GM10248 (cell line): Measurements from ENCODE around the gene WSCD1.

Source experiments
- CTCF ChIA-PET: fragments of 300-600 bp; sonication (Branson Sonifier 250); formaldehyde crosslinking; extraction: SDS; loops from one replicate; lab custom pipeline; 2021; ENCODE audit warnings: antibody characterized with exemption; lab: Yijun Ruan, JAX
- POLR2A ChIA-PET: fragments of 350-650 bp; sonication (Branson Sonifier 250); formaldehyde crosslinking; extraction: SDS; loops from one replicate; lab custom pipeline; 2020; ENCODE audit warnings: antibody characterized with exemption; lab: Yijun Ruan, JAX
- DNase-seq: peaks from one replicate; pipeline ENCODE4 v3.0.0; 2012; ENCODE audit errors: extremely low spot score
- TF ChIP-seq, protein P1 (sequence below): IDR thresholded peaks from 2 replicates; pipeline ENCODE4 v1.5.1; 2012; ENCODE audit warnings: mild to moderate bottlenecking, low read depth; ENCODE audit errors: extremely low read depth, missing control alignments, control extremely low read depth

The WSCD1 gene

DNA sequence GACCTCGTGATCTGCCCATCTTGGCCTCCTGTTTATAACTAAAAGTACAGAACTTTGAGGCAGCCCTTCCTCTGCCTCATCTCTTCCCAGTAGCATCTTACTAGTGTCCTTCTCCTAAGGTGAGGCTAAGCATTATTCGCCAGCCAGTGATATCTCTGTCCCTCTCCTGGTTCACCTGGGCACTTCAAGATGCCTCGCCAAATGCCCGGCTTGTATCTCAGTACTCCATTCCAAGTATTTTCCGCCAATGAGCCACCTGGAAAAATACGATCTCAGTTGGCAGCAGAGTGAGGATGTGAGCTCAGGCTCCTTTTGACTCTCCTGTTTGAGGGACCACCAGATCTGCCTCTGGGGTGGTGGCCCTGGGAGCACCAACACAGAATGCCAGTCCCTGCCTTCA lies 25.9 kb upstream of the WSCD1 start:
- POLR2A ChIA-PET = no interaction called here
- TF ChIP-seq, protein P1, sequence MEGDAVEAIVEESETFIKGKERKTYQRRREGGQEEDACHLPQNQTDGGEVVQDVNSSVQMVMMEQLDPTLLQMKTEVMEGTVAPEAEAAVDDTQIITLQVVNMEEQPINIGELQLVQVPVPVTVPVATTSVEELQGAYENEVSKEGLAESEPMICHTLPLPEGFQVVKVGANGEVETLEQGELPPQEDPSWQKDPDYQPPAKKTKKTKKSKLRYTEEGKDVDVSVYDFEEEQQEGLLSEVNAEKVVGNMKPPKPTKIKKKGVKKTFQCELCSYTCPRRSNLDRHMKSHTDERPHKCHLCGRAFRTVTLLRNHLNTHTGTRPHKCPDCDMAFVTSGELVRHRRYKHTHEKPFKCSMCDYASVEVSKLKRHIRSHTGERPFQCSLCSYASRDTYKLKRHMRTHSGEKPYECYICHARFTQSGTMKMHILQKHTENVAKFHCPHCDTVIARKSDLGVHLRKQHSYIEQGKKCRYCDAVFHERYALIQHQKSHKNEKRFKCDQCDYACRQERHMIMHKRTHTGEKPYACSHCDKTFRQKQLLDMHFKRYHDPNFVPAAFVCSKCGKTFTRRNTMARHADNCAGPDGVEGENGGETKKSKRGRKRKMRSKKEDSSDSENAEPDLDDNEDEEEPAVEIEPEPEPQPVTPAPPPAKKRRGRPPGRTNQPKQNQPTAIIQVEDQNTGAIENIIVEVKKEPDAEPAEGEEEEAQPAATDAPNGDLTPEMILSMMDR = no peak
- CTCF ChIA-PET = interaction anchor here (1.5 kb wide), 1 partner anchor 20 kb away, joined by 4 read pairs; no protein-coding TSS in a partner anchor
- no peak for DNase-seq

DNA sequence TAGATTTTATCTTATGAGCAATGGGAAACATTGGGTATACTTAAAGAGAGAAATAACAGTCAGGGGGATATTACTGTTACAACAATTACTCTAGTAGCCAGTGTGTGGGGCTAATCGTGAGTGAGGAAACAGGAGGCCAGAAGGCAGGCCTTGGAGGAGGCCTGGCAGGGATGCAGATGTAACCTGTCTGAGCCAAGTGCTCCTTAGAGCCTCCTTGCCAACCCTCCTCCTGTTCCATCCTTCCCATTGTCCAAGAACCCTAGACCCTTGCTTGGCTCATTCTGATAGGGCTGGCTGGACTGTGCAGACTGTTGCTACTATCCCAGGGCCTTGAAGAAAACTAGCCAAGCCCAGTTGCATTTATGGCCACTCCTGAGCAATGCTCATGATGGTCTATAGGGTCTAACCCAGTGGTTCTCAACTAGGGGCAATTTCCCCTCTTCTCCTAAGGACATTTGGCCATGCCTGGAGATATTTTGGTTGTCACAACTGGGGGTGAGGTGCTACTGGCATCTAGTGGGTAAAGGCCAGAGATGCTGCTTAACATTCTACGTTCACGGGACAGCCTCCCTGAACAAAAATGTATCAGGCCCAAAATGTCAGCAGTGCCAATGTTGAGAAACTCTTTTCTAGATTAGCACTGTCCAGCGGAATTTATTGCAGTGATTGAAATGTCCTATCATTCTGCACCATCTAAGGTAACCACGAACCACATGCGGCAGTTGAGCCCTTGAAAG lies 24.4 kb upstream of the WSCD1 start:
- ChIA-PET CTCF (no interaction called here), POLR2A (no interaction called here)
- TF ChIP-seq, protein P1 = no peak
- DNase-seq = no peak

DNA sequence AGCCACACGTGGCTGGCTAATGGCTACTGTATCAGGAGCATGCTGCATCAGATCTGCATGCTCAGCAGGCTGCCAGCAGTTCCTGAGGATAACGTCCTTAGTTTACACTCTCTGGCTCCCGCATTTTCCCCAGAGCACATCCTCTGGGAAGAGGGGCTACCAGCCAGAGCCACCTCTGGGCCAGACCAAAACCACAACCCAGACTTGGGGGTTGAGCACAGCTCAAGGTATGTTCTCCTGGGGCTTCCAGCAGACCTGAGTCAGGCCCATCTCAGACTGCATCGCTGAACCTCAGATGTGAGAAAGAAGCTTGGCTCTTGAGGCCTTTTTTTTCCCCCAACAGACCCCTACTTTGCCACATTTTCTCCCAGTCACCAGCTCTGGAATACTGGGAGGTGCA lies 23.7 kb upstream of the WSCD1 start:
- CTCF ChIA-PET = no interaction called here
- TF ChIP-seq, protein P1 = no peak
- POLR2A ChIA-PET = no interaction called here
- no peak for DNase-seq

DNA sequence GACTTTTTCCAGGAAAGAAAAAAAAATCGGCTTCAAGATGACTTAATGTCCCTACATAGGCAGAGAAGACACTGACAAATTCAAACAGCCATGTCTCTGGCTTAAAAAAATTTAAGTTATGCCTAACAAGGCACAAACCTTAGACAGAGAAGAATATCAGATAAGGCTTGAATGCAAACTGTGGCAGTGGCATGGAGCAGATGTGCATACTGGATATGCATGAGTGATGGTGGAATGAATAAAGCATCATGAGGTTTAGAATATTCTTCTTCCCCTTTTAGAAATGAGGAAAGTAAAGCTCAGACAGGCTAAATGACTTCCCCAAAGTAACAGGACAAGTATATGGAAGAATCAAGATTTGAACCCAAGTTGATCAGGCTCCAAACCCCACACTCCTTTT lies 23.2 kb upstream of the WSCD1 start:
- ChIA-PET CTCF (no interaction called here), POLR2A (no interaction called here)
- TF ChIP-seq, protein P1 = no peak
- DNase-seq = no peak

DNA sequence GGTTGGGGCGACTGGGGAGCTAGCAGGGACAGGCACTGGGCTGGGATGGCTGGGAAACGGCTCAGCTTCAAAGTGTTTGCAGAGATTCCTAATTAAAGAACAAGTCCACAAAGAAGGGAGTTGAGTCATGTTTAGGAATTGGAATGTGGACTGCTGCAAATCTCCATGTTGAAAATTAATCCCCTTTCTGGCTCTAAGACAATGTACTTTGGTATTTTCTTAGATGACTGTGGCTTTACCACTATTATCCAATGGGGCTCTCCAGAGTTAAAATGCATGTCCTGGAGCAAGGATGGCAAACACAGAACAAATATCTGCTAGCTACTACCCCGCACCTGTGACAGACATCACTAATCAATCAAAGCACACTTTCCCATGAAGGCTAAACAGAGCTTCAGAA lies 22.2 kb upstream of the WSCD1 start:
- TF ChIP-seq, protein P1 = no peak
- POLR2A ChIA-PET = no interaction called here
- CTCF ChIA-PET = no interaction called here
- DNase-seq = no peak

DNA sequence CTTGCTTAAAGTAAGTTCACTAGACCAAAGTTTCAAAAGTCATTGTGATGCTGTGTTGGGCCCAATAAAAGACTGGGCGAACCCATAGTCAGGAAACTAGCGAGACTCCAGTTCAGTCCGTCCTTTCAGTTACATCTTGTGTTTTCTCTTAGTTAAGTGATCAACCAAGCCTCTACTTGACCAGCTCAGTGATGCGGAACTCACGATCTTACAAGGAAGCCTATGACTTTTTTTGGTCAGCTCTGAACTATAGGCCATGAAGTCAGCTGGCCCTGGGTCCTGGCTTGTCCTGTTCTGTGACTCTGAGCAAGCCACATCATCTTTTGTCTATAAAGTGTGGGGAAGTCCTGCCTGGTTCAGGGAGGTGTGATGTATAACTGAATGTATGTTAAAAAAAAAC lies 21.7 kb upstream of the WSCD1 start:
- TF ChIP-seq, protein P1 = no peak
- no peak for DNase-seq
- CTCF ChIA-PET = no interaction called here
- POLR2A ChIA-PET = no interaction called here
